Duodenal mucosa (tissue), 2 donors: ENCODE data around the gene MTAP.

ENCODE experiments used
- H3K27ac ChIP-seq: one replicate; pipeline ENCODE4 v1.7.0; 2013; ENCODE audit warnings: low read depth, low read length
- H3K27me3 ChIP-seq, 2 donors: one replicate each; pipeline ENCODE4 v1.7.0; 2013; ENCODE audit warnings: low read length in 2 of 2, control low read depth in 1 of 2; ENCODE audit not compliant: insufficient read depth in 2 of 2, control insufficient read depth in 1 of 2
- H3K36me3 ChIP-seq, 2 donors: one replicate each; pipeline ENCODE4 v1.7.0; 2013; ENCODE audit warnings: low read length in 2 of 2, control low read depth in 1 of 2; ENCODE audit not compliant: insufficient read depth in 2 of 2, control insufficient read depth in 1 of 2
- H3K4me1 ChIP-seq, 2 donors: one replicate each; pipeline ENCODE4 v1.7.0; 2013; ENCODE audit warnings: low read length in 2 of 2, control low read depth in 1 of 2; ENCODE audit not compliant: insufficient read depth in 2 of 2, control insufficient read depth in 1 of 2
- H3K4me3 ChIP-seq, 2 donors: one replicate each; pipeline ENCODE4 v1.7.0; 2013; ENCODE audit warnings: low read length in 2 of 2, low read depth in 1 of 2
- H3K9ac ChIP-seq, 2 donors: one replicate each; pipeline ENCODE4 v1.7.0; 2013; ENCODE audit warnings: low read length in 2 of 2, low read depth in 1 of 2
- H3K9me3 ChIP-seq, 2 donors: one replicate each; pipeline ENCODE4 v1.7.0; 2013; ENCODE audit warnings: low read length in 2 of 2, control low read depth in 1 of 2; ENCODE audit not compliant: control insufficient read depth in 1 of 2

The MTAP gene

GRCh38 chr9:21965401-21965951, 163.0 kb downstream of the MTAP start:
- Histone ChIP-seq H3K9me3 (no peaks in the 10 kb centered on the region), H3K4me3 (peak overlapping the region; percentile 68 to 73), H3K9ac (peak overlapping the region in 1 of 2 donors; percentile 25), H3K4me1 (peaks cover 10 to 13% of the 10 kb centered on the region in 2 donors), H3K27me3 (peaks cover 60 to 68% of the 10 kb centered on the region in 2 donors), H3K36me3 (no peaks in the 10 kb centered on the region), H3K27ac (no peak overlapping the region)

GRCh38 chr9:21966140-21966851, 163.9 kb downstream of the MTAP start:
- H3K36me3 ChIP-seq, result no peaks in the 10 kb centered on the region
- no peak overlapping the region for H3K27ac ChIP-seq
- H3K27me3 ChIP-seq, result peaks cover 68 to 74% of the 10 kb centered on the region in 2 donors
- H3K4me3 ChIP-seq, result no peak overlapping the region
- H3K4me1 ChIP-seq, result peaks cover 10 to 13% of the 10 kb centered on the region in 2 donors
- H3K9ac ChIP-seq, result no peak overlapping the region
- H3K9me3 ChIP-seq, result no peaks in the 10 kb centered on the region

DNA sequence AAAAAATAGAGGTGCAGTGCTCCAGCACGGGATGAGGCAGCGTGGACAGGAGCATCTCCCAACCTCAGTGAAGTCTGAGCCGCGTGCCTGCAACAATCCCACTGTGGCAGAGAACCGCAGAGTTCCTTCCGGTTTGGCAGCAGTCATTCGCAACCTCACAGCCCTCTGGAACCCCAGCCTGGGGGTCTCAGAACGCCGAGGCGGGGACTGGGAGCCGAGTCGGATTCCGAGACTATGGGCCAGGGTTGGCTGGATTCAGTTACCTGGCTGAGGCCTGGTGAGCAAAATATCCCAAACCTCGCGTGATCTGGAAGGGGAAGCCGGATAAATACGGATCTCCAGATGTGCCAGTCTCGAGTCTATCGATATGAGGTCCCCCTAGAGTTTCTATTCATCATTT, 164.7 kb downstream of the MTAP start:
- Histone ChIP-seq H3K9ac (no peak overlapping the region), H3K36me3 (no peaks in the 10 kb centered on the region), H3K4me3 (no peak overlapping the region), H3K9me3 (no peaks in the 10 kb centered on the region), H3K4me1 (peaks cover 10 to 13% of the 10 kb centered on the region in 2 donors), H3K27me3 (peaks cover 71 to 77% of the 10 kb centered on the region in 2 donors), H3K27ac (no peak overlapping the region)

- H3K27me3 ChIP-seq, result peaks cover 76 to 83% of the 10 kb centered on the region in 2 donors
- no peaks in the 10 kb centered on the region for H3K36me3 ChIP-seq
- H3K27ac ChIP-seq, result no peak overlapping the region
- no peak overlapping the region for H3K4me3 ChIP-seq
- H3K9ac ChIP-seq, result no peak overlapping the region
- H3K4me1 ChIP-seq, result peaks cover 10 to 13% of the 10 kb centered on the region in 2 donors
- H3K9me3 ChIP-seq, result no peaks in the 10 kb centered on the region
Measured at GRCh38 chr9:21967702-21968101, 165.3 kb downstream of the MTAP start.

GRCh38 chr9:21968331-21969010, 166.0 kb downstream of the MTAP start:
- no peaks in the 10 kb centered on the region for H3K36me3 ChIP-seq
- H3K9me3 ChIP-seq, result no peaks in the 10 kb centered on the region
- H3K9ac ChIP-seq, result no peak overlapping the region
- no peak overlapping the region for H3K27ac ChIP-seq
- H3K4me3 ChIP-seq, result no peak overlapping the region
- H3K4me1 ChIP-seq, result peaks cover 10 to 13% of the 10 kb centered on the region in 2 donors
- peaks cover 81 to 89% of the 10 kb centered on the region in 2 donors for H3K27me3 ChIP-seq

DNA sequence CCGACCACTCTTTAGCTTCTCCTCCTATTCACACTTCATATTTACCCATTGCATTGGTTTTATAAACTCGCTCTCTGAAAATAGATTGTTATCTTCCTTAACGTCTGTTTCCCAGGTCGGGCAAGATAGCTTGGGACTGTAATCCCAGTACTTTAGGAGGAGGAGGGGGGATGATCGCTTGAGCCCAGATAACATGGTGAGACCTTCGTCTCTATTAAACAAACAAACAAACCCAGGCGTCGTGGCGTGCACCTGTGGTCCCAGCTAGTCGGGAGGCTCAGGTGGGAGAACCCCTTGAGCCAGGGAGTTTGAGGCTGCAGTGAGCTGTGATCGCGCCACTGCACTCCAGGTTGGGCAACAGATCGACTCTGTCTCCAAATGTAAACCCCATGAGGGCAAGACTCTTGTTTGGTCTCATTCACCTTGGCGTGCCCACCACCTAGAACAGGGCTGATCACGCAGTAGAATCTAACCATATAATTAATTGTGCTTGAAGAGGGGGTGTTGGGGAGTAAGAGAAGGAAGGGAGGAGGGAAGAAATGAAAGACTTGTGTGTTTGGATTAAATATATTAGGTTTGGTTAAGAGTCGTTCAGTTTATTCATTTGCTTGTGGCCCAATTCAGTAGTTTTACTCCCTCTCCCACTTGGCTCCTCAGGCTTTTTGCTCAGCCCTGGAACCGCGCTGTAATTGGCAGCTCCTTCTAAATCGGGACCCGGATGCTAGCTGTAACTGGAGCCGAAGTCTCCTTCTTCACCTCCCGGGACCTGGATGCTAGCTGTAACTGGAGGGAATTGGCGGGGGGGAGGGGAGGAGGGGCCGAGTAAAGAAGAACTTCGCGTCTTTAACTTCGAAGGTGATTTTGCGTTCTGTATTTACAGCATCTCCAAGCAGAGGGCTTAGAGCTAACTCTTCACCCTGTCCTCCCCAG, 166.8 kb downstream of the MTAP start:
- no peaks in the 10 kb centered on the region for H3K36me3 ChIP-seq
- H3K27me3 ChIP-seq, result peaks cover 88 to 94% of the 10 kb centered on the region in 2 donors
- no peak overlapping the region for H3K4me3 ChIP-seq
- H3K4me1 ChIP-seq, result peaks cover 10 to 14% of the 10 kb centered on the region in 2 donors
- H3K9ac ChIP-seq, result no peak overlapping the region
- no peak overlapping the region for H3K27ac ChIP-seq
- no peaks in the 10 kb centered on the region for H3K9me3 ChIP-seq

- Histone ChIP-seq H3K27me3 (peaks cover 90 to 96% of the 10 kb centered on the region in 2 donors), H3K4me3 (no peak overlapping the region), H3K27ac (no peak overlapping the region), H3K36me3 (no peaks in the 10 kb centered on the region), H3K9ac (no peak overlapping the region), H3K9me3 (no peaks in the 10 kb centered on the region), H3K4me1 (peaks cover 6 to 15% of the 10 kb centered on the region in 2 donors)
Measured at GRCh38 chr9:21969951-21970799, 167.7 kb downstream of the MTAP start.

DNA sequence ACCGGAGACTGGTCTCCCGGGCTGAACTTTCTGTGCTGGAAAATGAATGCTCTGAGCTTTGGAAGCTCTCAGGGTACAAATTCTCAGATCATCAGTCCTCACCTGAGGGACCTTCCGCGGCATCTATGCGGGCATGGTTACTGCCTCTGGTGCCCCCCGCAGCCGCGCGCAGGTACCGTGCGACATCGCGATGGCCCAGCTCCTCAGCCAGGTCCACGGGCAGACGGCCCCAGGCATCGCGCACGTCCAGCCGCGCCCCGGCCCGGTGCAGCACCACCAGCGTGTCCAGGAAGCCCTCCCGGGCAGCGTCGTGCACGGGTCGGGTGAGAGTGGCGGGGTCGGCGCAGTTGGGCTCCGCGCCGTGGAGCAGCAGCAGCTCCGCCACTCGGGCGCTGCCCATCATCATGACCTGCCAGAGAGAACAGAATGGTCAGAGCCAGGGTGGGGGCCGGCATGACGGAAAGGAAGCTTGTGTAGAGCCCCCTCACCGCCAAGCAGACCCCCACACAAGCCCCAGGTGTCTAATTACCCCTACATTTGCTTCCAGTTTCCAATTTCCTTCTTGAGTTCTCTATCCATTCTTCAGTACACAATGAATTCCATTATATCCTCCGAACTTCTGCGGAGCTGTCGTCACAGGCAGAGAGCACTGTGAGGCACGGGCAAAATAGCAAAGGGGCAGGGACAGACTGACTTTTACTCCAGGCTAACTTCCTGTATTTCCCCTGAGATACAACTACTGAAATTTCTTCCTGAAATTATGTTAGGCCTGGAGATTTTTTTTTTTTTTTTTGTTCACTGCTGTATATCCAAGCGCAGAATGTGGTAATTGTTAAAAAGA, 168.6 kb downstream of the MTAP start:
- Histone ChIP-seq H3K9me3 (no peaks in the 10 kb centered on the region), H3K27me3 (peaks cover 90 to 96% of the 10 kb centered on the region in 2 donors), H3K9ac (no peak overlapping the region), H3K4me3 (no peak overlapping the region), H3K27ac (no peak overlapping the region), H3K4me1 (peaks cover 3 to 7% of the 10 kb centered on the region in 2 donors), H3K36me3 (no peaks in the 10 kb centered on the region)
